IPS-NIHi7 (cell line): ENCODE measurements around the gene SWSAP1.
"Not testable (repeated sequence)": the region's sequence is repeated elsewhere in the genome, so short reads cannot be mapped to it uniquely, and the experiment has no call there.

Experiments
- DNase-seq: peaks from one replicate; pipeline ENCODE4 v3.0.0; 2012; ENCODE audit warnings: mixed read lengths; ENCODE audit errors: extremely low spot score

Gene SWSAP1, protein sequence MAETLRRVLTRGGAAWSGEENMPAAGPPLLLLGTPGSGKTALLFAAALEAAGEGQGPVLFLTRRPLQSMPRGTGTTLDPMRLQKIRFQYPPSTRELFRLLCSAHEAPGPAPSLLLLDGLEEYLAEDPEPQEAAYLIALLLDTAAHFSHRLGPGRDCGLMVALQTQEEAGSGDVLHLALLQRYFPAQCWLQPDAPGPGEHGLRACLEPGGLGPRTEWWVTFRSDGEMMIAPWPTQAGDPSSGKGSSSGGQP

DNA sequence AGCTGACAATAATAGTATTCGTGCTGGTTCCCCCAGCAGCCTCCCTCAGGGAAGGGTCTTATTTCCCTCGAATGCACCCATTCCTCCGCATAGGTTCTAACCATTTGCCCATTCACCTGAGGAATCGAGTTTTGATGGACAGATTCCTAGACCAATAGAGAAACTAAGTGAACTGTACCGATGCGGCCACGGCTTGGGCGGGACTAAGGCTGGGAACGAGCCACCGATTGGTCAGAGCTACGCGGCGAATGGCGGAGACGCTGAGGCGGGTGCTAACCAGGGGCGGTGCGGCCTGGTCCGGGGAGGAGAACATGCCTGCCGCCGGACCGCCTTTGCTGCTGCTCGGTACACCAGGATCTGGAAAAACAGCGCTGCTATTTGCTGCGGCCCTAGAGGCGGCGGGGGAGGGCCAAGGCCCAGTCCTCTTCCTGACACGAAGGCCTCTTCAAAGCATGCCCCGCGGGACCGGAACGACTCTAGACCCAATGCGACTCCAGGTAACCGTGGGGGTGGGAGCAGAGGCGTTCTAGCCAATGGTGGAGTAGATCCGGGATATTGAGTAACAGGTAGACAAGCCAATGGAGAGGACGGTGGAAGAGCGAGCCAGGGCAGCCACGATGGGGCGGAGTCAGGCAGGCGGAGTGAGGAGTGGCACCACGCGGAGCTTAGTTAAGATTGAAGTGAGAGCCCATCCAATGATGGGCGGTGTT is at the start of gene SWSAP1:
TSS of gene SWSAP1 (plus strand) at position 234 of the 710 bp plus-strand sequence. CDS start at position 249, 15 bp downstream.
- DNase-seq, result peak; percentile 96

DNA sequence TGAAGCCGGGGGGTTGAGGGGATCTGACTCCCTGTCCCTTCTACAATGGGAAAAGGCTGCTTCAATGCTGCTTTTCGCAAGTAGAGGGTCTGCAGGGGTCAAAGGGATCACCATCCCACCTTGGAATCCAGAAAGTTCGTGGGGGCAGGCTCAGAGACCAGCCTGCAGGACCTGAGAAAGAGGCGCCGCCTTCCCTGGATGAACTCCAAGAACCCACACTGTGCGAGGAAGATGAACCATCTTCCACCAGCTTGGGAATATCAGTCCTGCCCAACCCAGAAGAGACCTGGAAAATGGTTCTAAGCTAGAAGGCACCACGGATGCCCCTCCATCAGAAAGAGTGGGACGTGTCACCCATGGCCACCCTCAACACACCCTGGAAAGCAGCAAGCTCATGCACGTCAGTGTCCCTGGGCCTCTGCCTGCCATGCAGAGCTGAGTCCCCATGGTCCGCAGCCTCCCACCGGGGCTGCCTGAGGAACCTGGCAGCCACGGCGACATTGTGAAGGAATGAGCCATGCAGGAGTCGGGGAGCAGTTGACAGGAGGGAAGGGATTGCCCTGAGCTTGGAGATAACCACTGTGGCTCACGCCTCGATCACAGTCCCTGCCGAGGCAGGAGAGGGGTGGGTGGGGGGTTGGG is 49.6 kb upstream of the SWSAP1 start:
- no peak for DNase-seq

DNA sequence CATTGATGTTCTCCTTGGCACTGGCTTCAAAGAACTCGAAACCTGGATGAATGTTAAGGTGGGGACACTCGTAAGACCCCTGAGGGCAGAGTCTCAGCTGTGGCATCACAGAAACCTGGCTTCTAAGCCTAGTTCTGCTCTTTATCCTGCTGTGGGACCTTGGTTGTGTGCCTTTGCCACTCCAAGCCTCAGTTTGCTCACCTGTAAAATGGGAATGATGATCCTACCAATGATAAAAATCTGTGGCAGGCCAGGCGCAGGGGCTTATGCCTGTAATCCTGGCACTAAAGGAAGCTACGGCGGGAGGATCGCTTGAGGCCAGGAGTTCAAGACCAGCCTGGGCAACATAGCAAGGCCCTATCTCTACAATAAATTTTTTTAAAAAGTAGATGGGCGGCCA is 48.9 kb upstream of the SWSAP1 start:
- no peak for DNase-seq

DNA sequence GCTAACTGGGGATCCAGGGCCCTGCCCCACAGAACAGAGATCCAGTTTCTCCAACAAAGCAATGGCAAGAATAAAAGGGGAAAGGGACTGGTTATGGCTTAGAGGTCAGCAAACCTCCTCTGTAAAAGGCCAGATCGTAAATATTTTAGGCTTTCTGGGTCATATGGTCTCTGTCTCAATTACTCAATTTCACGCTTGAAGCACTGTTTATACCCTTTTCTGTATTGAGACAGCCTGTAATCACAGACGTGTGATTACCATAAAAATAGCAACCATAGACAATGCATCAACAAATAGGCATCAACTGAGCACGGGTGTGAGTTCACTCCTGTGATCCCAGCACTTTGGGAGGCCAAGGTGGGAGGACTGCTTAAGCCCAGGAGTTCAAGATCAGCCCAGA is 44.3 kb upstream of the SWSAP1 start:
- no peak for DNase-seq

DNA sequence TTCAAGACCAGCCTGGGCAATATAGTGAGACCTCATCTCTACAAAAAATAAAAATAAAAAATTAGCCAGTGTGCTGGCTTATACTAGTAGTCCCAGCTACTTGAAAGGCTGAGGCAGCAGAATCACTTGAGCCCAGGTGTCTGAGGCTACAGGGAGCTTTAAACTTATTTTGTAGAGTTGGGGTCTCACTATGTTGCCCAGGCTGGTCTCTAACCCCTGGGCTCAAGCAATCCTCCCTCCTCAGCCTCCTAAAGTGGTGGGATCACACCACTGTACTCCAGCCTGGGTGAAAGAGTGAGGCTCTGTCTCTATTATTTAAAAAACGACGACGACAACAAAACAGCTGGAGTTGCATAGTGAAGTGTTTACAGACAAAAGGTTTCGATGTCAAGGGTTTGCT is 43.0 kb upstream of the SWSAP1 start:
- DNase-seq, result no peak

DNA sequence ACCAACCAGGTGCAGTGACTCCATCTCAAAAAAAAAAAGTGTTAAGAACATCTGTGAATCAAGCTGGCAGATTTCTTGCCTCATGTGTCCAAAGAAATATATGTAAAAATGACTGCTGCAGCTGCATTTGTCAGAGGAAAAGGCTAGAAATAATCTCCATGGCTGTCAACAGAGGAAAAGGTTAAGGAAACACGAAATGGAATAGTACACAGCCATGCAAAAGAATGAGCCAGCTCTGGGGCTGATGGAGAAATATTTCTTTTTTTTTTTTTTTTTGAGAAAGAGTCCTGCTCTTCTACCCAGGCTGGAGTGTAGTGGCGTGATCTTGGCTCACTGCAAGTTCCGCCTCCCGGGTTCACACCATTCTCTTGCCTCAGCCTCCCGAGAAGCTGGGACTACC is 41.6 kb upstream of the SWSAP1 start:
- DNase-seq, result no peak

DNA sequence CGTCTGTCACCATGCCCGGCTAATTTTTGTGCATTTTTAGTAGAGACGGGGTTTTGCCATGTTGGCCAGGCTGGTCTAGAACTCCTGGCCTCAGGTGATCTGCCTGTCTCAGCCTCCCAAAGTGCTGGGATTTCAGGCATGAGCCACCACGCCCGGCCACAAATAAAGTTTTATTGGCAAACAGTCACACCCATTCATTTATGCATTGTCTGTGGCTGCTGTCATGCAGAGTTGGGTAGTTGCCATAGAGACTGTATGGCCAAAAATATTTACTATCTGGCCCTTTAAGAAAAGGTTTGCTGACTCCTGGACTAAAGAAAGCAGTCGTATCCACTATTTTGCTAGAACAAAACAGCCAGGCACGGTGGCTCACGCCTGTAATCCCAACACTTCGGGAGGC is 40.6 kb upstream of the SWSAP1 start:
- not testable (repeated sequence) for DNase-seq

DNA sequence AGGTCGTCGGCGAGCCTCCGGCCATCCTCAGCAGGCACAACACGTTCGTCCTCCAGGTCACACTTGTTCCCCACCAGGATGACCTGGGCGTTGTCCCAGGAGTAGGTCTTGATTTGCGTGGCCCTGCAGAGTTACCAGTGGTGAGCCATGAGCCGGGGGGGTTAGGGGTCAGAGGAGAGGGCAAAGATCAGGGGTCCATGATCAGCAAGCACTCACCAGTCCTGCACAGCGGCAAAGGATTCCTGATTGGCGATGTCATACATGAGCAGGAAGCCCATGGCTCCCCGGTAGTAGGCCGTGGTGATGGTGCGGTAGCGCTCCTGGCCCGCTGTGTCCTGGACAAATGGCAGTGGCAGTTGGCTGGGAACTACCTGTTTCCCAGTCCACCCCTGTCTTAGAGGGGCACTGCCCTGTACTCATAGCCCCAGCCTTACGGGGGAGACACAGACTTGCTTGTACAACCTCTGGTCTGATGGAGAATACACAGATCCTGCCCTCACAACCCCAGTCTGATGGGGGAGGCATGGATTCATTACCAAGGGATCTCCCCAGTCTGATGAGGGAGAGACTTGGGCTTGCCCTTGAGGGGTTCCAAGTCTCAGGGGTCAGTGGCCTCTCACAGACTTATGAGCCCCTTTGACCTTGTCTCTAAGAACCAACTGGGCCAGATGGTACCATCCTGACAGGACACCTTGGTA is 38.9 kb upstream of the SWSAP1 start:
- no peak for DNase-seq

DNA sequence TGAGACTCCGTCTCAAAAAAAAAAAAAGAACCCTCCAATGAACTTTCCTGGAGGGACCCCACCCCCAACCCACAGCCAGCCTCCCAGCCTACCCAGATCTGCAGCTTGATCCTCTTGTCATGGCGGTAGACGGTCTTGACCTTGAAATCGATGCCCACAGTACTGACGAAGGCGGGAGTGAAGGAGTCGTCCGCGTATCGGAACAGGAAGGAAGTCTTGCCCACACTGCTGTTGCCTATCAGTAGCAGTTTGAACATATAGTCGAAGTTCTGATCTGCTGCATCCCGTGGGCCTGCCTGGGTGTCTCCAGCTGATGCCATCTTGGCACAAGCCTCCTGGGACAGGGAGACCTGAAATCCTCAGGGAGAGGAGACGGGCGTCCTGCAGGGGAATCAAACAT is 37.4 kb upstream of the SWSAP1 start:
- no peak for DNase-seq

DNA sequence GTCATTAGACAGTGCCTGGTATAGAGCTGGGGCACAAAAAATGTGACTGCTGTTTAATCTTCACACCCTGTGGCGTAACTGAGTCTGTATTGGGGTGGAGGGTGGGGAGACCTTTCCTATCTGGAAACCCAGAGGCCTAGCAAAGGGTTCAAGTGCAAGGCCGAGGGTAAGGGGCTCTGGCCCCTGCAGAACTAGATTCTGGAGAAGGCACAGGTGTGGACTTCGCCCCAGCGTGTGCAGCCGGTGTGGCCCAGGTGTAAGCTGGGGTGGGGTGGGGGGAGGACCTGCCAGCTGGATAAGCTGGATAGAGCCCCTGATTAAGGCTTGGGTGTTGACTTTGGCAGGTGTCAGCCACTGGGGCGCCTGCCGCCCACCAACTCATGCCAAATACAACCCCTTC is 36.3 kb upstream of the SWSAP1 start:
- DNase-seq, result no peak

DNA sequence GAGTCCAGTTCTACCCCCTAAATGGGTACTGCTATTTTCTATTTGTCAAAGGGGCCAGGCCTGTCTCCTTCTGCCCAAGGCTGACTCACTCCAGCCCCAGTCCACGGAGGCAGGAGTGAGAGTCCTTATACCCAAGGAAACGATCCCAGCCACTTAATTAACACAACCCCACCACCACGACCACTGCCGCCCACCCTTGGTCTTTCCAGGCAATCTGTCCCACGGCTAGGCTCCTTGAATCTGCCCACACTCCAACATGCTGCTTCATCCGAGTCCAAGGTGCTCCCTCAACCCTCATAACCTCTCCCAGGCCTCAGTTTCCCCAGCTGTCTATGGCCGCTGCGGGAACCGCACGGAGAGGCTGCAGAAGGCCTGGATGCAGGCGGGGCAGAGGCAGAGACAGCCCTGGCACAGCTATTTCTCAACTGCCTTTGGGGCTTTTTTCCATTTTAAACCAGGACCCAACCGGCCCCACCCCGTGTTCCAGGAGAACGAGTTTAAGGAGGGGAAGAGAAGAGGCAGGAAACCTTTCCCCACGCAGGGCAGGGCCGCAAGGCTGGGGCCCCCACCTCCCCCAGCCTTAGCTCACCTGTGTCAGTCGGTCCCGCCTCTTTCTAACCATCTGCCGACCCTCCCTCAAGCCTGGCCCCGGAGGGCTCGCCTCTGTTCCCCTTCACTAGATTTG is 35.8 kb upstream of the SWSAP1 start:
- no peak for DNase-seq

DNA sequence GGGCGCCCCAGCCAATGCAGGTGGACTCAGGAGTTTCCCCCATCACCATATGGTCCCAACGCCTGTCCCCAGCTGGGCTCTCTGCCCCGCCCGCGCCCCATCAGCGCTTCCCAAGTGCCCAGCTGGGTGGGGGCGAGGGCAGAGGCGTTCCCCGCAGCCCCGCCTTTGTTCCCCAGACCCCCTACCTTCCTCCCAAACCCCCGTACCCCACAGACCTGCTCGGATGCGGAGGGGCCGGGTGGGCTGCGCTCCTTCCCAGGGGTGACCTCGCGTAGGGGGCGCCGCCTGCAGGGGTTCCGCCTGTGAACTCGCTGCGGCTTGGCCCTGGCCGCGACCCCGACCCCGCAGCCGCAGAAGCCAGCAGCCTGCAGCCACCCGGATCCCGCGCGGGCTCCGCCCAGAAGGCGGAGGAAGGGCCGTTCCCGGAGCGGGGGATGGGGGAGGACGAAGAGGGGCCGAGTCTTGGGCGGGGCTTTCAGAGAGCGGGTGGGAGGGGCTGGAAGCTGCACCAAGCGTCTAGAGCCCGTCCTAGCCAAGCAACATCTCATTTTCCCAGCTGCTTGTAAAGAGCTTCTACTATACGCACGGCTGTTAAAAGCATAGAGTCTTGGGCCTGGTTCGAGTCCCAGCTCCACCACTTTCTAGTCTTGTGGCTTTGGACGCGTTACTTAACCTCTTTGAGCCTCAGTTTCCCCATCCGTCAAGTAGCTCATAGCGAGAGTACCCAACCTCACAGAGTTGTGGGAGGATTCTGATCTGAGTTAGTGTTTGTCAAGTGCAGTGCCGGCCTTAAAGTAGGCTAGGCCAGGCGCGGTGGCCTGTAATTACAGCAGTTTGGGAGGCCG is 35.0 kb upstream of the SWSAP1 start, which contains the start of gene RAB3D:
TSS of gene RAB3D (minus strand) at position 404 of the 845 bp plus-strand sequence. CDS start 2,258 bp downstream, outside the sequence.
- peak; percentile 100 for DNase-seq

DNA sequence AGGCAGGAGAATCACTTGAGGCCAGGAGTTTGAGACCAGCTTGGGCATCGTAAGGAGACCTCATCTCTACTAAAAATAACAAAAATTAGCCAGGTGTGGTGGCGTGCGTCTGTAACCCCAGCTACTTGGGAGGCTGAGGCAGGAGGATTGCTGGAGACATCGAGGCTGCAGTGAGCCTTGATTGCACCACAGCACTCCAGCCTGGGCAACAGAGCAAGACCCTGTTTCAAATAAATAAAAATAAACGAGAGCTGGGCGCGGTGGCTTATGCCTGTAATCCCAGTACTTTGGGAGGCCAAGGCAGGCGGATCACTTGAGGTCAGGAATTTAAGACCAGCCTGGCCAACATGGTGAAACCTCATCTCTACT is 34.4 kb upstream of the SWSAP1 start:
- not testable (repeated sequence) for DNase-seq

DNA sequence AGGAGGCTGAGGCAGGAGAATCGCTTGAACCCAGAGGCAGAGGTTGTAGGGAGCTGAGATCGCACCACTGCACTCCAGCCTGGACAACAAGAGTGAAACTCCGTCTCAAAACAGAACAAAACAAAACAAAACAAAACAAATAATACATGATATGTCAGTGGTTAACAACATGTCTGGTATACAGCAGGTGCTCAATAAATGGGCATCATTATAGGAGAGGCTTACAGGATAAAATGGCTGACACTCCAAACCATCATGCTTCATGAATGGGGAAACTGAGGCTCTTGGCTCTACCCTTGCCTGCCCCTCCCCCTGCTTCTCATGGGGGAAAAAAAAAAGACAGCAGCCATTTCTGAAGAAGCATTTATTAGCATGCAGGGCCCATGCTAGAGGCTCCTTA is 32.0 kb upstream of the SWSAP1 start:
- no peak for DNase-seq

DNA sequence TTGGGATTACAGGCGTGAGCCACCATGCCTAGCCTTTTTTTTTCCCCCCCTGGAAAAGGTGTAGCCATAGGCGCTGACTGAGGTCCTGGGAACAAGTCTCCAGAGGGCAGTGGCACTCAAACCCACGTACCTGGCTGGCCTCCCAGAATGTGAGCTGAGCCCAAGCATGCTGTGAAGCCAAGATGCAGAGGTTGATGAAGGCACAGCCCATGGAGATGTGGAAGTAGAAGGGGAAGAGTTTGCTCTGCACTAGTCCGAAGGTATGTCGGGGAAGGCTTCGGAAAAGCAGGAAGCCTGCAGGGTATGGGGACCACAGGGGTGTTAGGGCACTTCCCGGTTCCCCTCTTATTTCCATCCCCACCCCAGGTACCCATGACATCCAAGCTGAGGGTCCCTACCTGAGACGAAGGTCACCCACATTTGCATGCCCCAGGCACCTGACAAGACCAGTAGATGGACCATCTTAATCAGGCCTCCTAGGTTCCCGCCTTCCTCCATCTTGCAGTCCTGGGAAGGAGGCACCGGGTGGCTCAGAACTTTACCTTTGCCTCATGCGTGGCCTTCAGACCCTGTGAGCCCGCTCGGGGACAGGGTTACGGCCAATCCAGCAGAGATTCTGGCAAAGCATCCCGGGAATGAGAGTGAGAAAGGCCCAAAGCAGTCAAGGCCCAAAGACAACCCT is 29.2 kb upstream of the SWSAP1 start:
- DNase-seq, result no peak

DNA sequence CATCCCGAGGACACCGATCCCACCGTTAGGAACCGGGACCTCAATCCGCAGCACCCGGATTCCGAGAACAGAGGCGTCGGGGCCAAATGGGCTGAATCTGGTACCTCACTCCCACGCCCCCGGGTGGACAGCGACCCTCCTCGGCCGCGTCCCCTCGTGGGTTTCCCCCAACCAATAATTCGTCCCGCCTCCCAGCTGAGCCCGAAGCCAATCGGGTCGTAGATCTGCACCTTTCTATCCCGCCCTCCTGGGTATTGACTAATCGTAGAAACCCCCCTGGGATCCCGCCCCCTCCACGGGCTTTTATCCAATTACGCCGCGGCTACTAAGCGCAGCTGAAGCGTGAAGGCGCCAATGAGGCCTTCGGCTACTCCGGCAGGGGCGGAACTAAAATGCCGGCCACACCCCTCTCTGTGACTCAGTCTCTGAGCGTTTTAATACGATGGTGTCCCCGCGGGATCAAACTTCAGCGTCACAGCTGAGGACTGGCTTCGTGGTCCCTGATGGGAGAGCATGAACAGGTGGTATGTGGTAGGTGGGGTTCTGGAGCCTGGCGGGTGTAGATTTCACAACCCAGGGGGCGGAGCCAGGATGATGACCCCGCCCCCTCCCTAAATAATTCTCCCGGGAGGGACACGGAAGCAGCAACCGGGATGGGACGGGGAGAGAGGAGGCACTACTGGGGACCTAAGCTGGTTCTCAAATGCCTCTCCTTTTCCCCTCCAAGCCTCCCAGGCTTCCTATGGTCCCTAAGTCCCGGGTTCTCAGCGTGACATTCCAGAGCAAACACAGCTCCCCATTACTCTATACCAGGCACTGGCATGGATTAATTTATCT is 28.1 kb upstream of the SWSAP1 start, which contains the start of the genes CCDC159 and TMEM205:
TSS of gene CCDC159 (plus strand) at position 416 of the 837 bp plus-strand sequence. CDS start at position 504, 88 bp downstream.
TSS of gene TMEM205 (minus strand) at position 165 of the 837 bp plus-strand sequence. CDS start 649 bp downstream, outside the sequence.
- DNase-seq, result peak; percentile 99

DNA sequence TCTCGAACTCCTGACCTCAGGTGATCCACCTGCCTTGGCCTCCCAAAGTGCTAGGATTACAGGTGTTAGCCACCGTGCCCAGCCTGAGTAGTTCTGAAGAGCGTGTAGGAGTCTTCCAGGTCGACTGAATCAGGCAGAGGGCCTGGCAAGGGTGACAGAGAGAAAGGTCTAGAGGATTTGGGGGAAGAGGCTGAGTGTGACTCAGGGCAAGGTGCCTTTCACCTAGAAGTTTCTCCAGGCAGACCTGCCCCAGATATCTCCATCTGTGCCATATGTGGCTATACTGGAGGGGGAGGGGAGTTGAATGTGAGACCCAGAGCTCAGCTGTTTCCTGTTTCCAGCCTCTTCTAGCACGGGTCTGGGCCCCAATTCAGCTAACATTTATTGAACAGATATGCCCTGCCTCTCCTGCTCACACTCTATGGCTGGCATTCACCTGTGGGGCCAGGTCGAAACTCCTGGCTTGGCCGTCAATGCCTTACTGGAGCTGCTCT is 26.9 kb upstream of the SWSAP1 start:
- DNase-seq, result no peak

DNA sequence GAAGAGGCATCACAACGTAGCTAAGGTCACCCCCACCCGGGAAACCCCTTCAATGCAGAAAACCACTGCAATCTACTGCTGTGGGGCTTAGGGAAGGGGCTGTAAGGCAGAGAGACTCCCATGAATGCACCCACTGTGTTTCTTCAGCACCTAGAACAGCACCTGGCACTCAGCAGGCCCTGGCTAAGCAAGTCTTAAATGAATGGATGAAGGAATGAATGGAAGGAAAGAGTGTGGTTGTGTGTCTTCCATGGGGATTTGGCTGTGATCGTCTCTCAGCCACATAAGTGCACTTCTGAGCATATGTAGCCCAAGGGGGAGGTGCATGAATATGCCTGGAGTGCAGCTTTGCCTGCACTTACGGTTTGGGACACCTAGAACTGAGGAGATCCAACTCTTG is 25.3 kb upstream of the SWSAP1 start:
- DNase-seq, result no peak

DNA sequence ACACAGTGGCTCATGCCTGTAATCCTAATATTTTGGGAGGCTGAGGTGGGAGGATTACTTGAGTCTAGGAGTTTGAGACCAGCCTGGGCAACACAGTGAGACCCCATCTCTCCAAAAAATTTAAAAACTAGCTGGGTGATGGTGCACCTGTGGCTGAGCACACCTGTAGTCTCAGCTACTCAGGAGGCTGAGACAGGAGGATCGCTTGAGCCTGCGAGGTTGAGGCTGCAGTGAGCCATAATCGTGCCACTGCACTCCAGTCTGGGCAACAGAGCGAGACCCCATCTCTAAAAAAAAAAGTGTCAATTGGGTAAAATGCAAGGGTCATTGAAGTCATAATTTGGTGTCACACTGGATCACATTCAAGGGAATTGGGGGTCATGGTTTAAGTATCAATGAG is 20.4 kb upstream of the SWSAP1 start:
- not testable (repeated sequence) for DNase-seq
